Keratinocyte (primary cell): ENCODE data around the gene ITGA3.

Experiments used
- CTCF ChIP-seq, 3 experiments: IDR thresholded peaks in 1 of 3; conservative IDR thresholded peaks in 1 of 3; optimal IDR thresholded peaks in 1 of 3; 2 replicates in 2 of 3; 3 replicates in 1 of 3; pipeline versions ENCODE3 to v1.5.1; 2011; ENCODE audit warnings: low read length in 3 of 3, mild to moderate bottlenecking in 3 of 3, moderate library complexity in 2 of 3, control low read depth in 1 of 3, inconsistent platforms in 1 of 3; ENCODE audit not compliant: insufficient read depth in 2 of 3; ENCODE audit errors: extremely low read depth in 1 of 3
- EZH2 ChIP-seq: IDR thresholded peaks from one replicate; pipeline ENCODE4 v1.6.1; 2012; ENCODE audit warnings: inconsistent platforms, mild to moderate bottlenecking, low read length, moderate library complexity

- TF ChIP-seq CTCF (optimal IDR thresholded peaks at IDR 0.05 in 1 of 3, IDR thresholded peaks at IDR 0.05 in 1 of 3, conservative IDR thresholded peaks at IDR 0.05 in 1 of 3; ENCODE audit: extremely low read depth in 1 of 3, insufficient read depth in 2 of 3, low read length in 3 of 3) (no peak), EZH2 (no peak)
Observed at GRCh38 chr17:50136096-50136687, 80.3 kb downstream of the ITGA3 start.
